Effector CD8-positive, alpha-beta T cell (primary cell): ENCODE measurements around the gene GRM4.
"Not testable (repeated sequence)": the region's sequence is repeated elsewhere in the genome, so short reads cannot be mapped to it uniquely, and the experiment has no call there.

Source experiments
- DNase-seq: peaks from one replicate; lab custom pipeline; 2025; lab: John Stamatoyannopoulos, UW
- total RNA-seq, 4 experiments: gene quantifications; one replicate each; lab custom pipeline; 2026; lab: John Stamatoyannopoulos, UW

The GRM4 gene
- total RNA-seq: 0 to 0.27 (median 0.06) reads per million in 4 experiments

- no peak for DNase-seq
Measured at GRCh38 chr6:34146021-34146782, at the start of gene GRM4. GRM4 (minus strand) TSS chr6:34146087; CDS start chr6:34133496, 12,591 bp downstream.

GRCh38 chr6:34194772-34195171 is 48.9 kb upstream of the GRM4 start:
- DNase-seq: no peak

- DNase-seq: no peak
Measured at GRCh38 chr6:34190504-34191122, 44.7 kb upstream of the GRM4 start.

- peak; percentile 24 for DNase-seq
Measured at GRCh38 chr6:34189806-34190503, 44.1 kb upstream of the GRM4 start.

- DNase-seq: not testable (repeated sequence)
Measured at GRCh38 chr6:34184726-34185125, 38.8 kb upstream of the GRM4 start.

DNA sequence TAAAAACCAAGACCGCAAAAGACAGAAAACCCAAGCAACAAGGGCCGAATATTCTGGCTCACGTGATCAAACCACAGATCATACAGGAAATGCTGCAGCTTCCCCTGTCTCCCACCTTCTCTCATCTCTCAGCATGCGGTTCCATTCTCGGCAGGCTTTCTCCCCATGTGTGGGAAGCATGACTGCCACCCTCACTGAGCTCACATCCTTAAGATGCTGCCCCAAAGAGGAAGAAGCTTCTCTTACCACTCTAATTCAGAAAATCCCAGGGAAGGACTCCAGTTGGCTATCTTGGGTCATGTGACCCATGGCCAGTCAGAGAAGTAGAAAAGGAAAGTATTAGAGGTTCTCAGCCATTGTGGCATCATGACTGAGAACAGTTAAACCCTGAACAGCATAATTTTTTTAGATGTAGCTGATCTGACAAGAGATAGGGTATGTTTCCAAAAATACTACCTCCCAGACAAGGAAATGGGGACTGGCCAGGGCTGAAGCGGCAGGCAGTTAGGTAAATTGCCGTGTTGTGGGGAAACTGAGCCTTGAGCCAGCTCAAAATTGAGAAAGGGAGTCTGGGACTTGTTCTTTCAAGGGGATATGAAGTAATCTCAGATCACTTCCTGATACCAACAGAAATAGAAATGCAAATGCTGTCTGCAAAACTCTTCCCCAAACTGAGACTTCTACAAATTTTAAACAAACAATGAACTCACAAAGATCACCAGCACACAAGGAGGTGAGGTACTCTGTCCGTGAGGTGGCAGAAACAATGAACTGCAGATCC is 37.1 kb upstream of the GRM4 start:
- DNase-seq: peak; percentile 25

DNA sequence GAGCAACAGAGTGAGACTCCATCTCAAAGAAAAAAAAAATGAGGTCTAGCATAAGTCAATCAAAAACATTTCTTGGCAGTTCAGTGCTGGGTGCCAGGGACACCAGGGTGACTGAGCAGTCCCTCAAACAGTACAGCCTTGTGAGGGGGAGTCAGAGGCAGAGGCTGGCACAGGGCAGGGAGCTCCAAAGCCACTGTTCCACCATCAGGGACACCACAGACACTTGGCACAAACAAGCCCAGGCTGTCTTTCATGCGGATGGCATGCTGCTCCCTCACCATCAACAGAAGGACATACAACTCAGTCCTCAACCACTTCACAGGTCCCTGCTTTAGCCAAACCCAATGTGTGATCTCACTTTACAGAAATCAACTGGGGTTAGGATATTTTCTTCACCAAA is 36.0 kb upstream of the GRM4 start:
- no peak for DNase-seq

GRCh38 chr6:34179106-34179720 is 33.3 kb upstream of the GRM4 start:
- no peak for DNase-seq

- DNase-seq: no peak
Measured at GRCh38 chr6:34178357-34179105, 32.6 kb upstream of the GRM4 start.

- no peak for DNase-seq
Measured at GRCh38 chr6:34177181-34177591, 31.3 kb upstream of the GRM4 start.

DNA sequence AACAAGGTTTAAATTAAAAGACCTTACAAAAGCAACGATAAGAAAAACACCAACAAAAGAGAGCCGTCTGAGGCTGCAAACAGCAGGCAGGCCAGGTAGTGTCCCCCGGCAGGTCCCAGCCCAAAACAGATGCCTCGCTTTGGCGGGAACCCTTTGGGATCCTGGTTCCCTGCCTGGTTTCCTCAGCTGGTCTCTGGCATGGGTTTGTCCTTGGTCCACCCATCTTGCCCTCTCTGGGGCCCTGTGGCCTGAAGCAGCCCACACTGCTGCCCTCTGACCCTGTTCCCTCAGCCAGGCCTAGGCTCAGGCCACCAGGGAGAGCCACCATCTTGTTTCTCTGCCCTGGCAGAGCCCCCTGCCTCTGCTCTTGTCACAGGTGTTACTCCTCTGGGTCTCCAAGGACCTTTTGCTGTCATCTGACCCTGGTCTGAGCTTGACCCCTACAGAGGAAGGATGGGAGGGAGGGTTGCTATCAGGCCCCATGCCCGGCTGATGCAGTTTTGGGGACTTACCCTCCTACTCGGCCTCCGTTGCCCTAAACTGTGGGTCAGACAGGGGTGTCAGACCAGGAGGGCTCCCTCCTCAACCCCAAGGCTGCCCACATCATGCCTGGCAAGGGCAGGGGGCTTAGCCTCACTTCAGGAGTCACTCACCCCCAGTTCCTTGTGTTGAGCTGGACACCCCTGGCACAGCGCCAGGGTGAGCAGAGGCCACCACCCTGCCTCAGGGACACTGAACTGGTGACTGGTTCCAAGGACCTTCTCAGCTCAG is 30.6 kb upstream of the GRM4 start:
- DNase-seq: no peak

- no peak for DNase-seq
Measured at GRCh38 chr6:34174846-34175399, 29.0 kb upstream of the GRM4 start.

- no peak for DNase-seq
Measured at GRCh38 chr6:34172961-34173775, 27.3 kb upstream of the GRM4 start.

DNA sequence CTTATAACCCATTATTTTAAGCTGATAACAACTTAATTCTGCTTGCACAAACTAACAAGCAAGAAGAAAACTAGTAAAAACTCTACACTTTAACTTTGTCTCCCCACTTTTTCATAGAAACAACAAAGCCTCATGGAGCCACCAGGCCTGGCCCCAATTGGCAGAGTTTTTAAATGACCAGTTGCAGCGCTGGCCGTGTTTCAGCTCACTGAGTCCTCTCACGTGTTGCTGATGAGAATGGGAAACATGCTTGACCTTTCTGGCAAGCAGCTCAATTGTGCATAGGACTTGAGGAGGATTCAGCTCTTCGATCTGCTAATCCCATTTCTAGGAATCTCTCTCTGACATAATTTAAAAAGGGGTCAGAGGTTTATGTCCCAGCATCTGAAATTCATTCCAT is 24.5 kb upstream of the GRM4 start:
- DNase-seq: no peak

- no peak for DNase-seq
Measured at GRCh38 chr6:34169897-34170296, 24.0 kb upstream of the GRM4 start.

DNA sequence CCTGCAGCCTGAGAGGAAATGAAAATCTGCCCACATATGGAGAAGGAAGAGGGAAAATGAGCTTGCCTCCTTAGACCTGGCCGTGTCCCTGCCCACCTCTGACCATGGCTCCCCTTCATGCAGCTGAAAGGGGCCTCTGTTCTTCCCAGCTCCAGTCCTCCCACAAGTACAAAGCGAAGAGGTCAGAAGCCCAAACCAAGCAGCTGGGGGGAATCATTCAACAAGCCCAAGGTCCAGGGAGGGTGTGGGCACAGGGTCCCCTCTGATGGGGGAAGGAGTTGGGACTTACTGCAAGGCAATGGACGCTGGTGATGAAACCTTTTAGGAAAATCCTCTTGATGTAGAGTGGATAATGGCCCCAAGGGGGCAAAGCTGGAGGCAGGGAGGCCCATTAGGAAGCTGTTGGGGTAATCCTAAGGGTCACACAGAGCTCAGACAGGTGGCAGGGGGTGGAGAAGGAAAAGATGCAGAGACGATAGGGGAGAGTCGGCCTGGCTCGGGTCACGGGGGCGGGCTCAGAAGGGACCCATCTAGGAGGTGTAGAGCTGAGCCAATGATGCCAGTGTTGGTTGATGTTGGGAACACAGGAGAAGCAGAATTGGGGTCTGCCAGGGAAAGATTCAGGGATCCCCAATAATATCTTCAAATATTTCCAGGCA is 16.1 kb upstream of the GRM4 start:
- no peak for DNase-seq

GRCh38 chr6:34159844-34160243 is 14.0 kb upstream of the GRM4 start:
- no peak for DNase-seq

DNA sequence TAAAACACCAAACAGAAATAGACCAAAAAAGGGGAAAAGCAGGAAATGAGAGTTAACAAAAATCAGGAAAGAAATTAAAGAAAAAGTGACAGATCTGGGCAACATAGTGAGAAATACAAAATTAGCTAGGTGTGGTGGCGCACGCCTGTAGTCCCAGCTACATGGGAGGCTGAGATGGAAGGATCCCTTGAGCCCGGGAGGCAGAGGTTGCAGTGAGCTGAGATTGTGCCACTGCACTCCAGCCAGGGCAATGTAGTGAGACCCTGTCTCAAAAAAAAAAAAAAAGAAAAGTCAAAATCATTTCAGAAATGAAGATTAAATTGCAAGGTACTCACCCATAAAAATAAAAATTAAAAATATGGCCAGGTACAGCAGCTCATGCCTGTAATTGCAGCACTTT is 13.0 kb upstream of the GRM4 start:
- DNase-seq: no peak
